ENCODE measurements around the gene PRR23E. TPM values are rescaled to one million over a fixed set of nuclear protein-coding genes. Genes with fewer than 3 reads are reported as not detected.

PRR23E gene
- total and polyA plus RNA-seq, 5 donors from 2014 or later: not detected

- DNase-seq (no peak), ATAC-seq (ENCODE audit: low read depth in 2 of 2) (no peak)
- H3K27me3 ChIP-seq (ENCODE audit: control insufficient read depth, insufficient read depth, low read length): no peaks in the 10 kb centered on the region
- no peak overlapping the region for H3K27ac ChIP-seq (ENCODE audit: insufficient read depth, low read length, poor library complexity, severe bottlenecking)
- no peak overlapping the region for H3K4me3 Mint-ChIP-seq
- H3K4me1 Mint-ChIP-seq: no peaks in the 10 kb centered on the region
- H3K9me3 Mint-ChIP-seq: peaks cover 0 to 3% (median 0%) of the 10 kb centered on the region in 7 donors
- H3K9me3 ChIP-seq (ENCODE audit: control insufficient read depth in 2 of 2, low read length in 2 of 2): no peaks in the 10 kb centered on the region
- no peak overlapping the region for H3K4me3 ChIP-seq (ENCODE audit: low read depth, low read length)
- H3K36me3 Mint-ChIP-seq: no peaks in the 10 kb centered on the region
- peaks cover 9% of the 10 kb centered on the region for H3K27me3 Mint-ChIP-seq
- H3K4me1 ChIP-seq (ENCODE audit: control insufficient read depth, insufficient read depth, low read length, poor library complexity, severe bottlenecking): no peaks in the 10 kb centered on the region
- no peak overlapping the region for H3K27ac Mint-ChIP-seq
- no peaks in the 10 kb centered on the region for H3K36me3 ChIP-seq (ENCODE audit: control insufficient read depth, insufficient read depth, low read length)
Observed at GRCh38 chr3:127172781-127173515, 20.0 kb upstream of the PRR23E start.

- no peak for ATAC-seq (ENCODE audit: low read depth in 2 of 2)
- H3K27ac Mint-ChIP-seq: no peak overlapping the region
- no peaks in the 10 kb centered on the region for H3K9me3 ChIP-seq (ENCODE audit: control insufficient read depth in 2 of 2, low read length in 2 of 2)
- no peak overlapping the region for H3K4me3 Mint-ChIP-seq
- H3K27me3 Mint-ChIP-seq: peaks cover 9% of the 10 kb centered on the region
- no peaks in the 10 kb centered on the region for H3K36me3 ChIP-seq (ENCODE audit: control insufficient read depth, insufficient read depth, low read length)
- H3K9me3 Mint-ChIP-seq: peaks cover 0 to 3% (median 0%) of the 10 kb centered on the region in 7 donors
- no peak overlapping the region for H3K4me3 ChIP-seq (ENCODE audit: low read depth, low read length)
- no peaks in the 10 kb centered on the region for H3K4me1 Mint-ChIP-seq
- no peak for DNase-seq
- no peaks in the 10 kb centered on the region for H3K27me3 ChIP-seq (ENCODE audit: control insufficient read depth, insufficient read depth, low read length)
- no peaks in the 10 kb centered on the region for H3K36me3 Mint-ChIP-seq
- H3K4me1 ChIP-seq (ENCODE audit: control insufficient read depth, insufficient read depth, low read length, poor library complexity, severe bottlenecking): no peaks in the 10 kb centered on the region
- H3K27ac ChIP-seq (ENCODE audit: insufficient read depth, low read length, poor library complexity, severe bottlenecking): no peak overlapping the region
Observed at GRCh38 chr3:127173516-127174166, 19.3 kb upstream of the PRR23E start.

GRCh38 chr3:127174284-127174683 lies 18.6 kb upstream of the PRR23E start:
- Mint-ChIP-seq H3K27me3 (peaks cover 9% of the 10 kb centered on the region), H3K36me3 (no peaks in the 10 kb centered on the region), H3K9me3 (peaks cover 0 to 3% (median 0%) of the 10 kb centered on the region in 7 donors), H3K4me3 (no peak overlapping the region), H3K4me1 (no peaks in the 10 kb centered on the region), H3K27ac (no peak overlapping the region)
- ATAC-seq (ENCODE audit: low read depth in 2 of 2): no peak
- H3K36me3 ChIP-seq (ENCODE audit: control insufficient read depth, insufficient read depth, low read length): no peaks in the 10 kb centered on the region
- no peak overlapping the region for H3K4me3 ChIP-seq (ENCODE audit: low read depth, low read length)
- H3K9me3 ChIP-seq (ENCODE audit: control insufficient read depth in 2 of 2, low read length in 2 of 2): no peaks in the 10 kb centered on the region
- H3K27ac ChIP-seq (ENCODE audit: insufficient read depth, low read length, poor library complexity, severe bottlenecking): no peak overlapping the region
- no peak for DNase-seq
- H3K27me3 ChIP-seq (ENCODE audit: control insufficient read depth, insufficient read depth, low read length): no peaks in the 10 kb centered on the region
- no peaks in the 10 kb centered on the region for H3K4me1 ChIP-seq (ENCODE audit: control insufficient read depth, insufficient read depth, low read length, poor library complexity, severe bottlenecking)

- no peaks in the 10 kb centered on the region for H3K4me1 ChIP-seq (ENCODE audit: control insufficient read depth, insufficient read depth, low read length, poor library complexity, severe bottlenecking)
- DNase-seq (no peak), ATAC-seq (ENCODE audit: low read depth in 2 of 2) (no peak)
- Mint-ChIP-seq H3K9me3 (peaks cover 0 to 3% (median 0%) of the 10 kb centered on the region in 7 donors), H3K4me3 (no peak overlapping the region), H3K36me3 (no peaks in the 10 kb centered on the region), H3K27ac (no peak overlapping the region), H3K4me1 (no peaks in the 10 kb centered on the region), H3K27me3 (peaks cover 8% of the 10 kb centered on the region)
- no peak overlapping the region for H3K4me3 ChIP-seq (ENCODE audit: low read depth, low read length)
- no peaks in the 10 kb centered on the region for H3K27me3 ChIP-seq (ENCODE audit: control insufficient read depth, insufficient read depth, low read length)
- no peak overlapping the region for H3K27ac ChIP-seq (ENCODE audit: insufficient read depth, low read length, poor library complexity, severe bottlenecking)
- H3K9me3 ChIP-seq (ENCODE audit: control insufficient read depth in 2 of 2, low read length in 2 of 2): no peaks in the 10 kb centered on the region
- H3K36me3 ChIP-seq (ENCODE audit: control insufficient read depth, insufficient read depth, low read length): no peaks in the 10 kb centered on the region
Observed at GRCh38 chr3:127174715-127175140, 18.2 kb upstream of the PRR23E start.

GRCh38 chr3:127175272-127175671 lies 17.7 kb upstream of the PRR23E start:
- no peaks in the 10 kb centered on the region for H3K27me3 ChIP-seq (ENCODE audit: control insufficient read depth, insufficient read depth, low read length)
- no peak overlapping the region for H3K4me3 ChIP-seq (ENCODE audit: low read depth, low read length)
- no peaks in the 10 kb centered on the region for H3K4me1 Mint-ChIP-seq
- H3K36me3 ChIP-seq (ENCODE audit: control insufficient read depth, insufficient read depth, low read length): no peaks in the 10 kb centered on the region
- DNase-seq: no peak
- no peaks in the 10 kb centered on the region for H3K9me3 ChIP-seq (ENCODE audit: control insufficient read depth in 2 of 2, low read length in 2 of 2)
- ATAC-seq (ENCODE audit: low read depth in 2 of 2): no peak
- peaks cover 0 to 3% (median 0%) of the 10 kb centered on the region in 7 donors for H3K9me3 Mint-ChIP-seq
- H3K27ac ChIP-seq (ENCODE audit: insufficient read depth, low read length, poor library complexity, severe bottlenecking): no peak overlapping the region
- H3K27me3 Mint-ChIP-seq: peaks cover 8% of the 10 kb centered on the region
- H3K36me3 Mint-ChIP-seq: no peaks in the 10 kb centered on the region
- H3K4me3 Mint-ChIP-seq: no peak overlapping the region
- H3K4me1 ChIP-seq (ENCODE audit: control insufficient read depth, insufficient read depth, low read length, poor library complexity, severe bottlenecking): no peaks in the 10 kb centered on the region
- H3K27ac Mint-ChIP-seq: peak overlapping the region in 1 of 3 donors; percentile 43

- H3K9me3 ChIP-seq (ENCODE audit: control insufficient read depth in 2 of 2, low read length in 2 of 2): no peaks in the 10 kb centered on the region
- H3K4me3 ChIP-seq (ENCODE audit: low read depth, low read length): no peak overlapping the region
- DNase-seq (no peak), ATAC-seq (ENCODE audit: low read depth in 2 of 2) (no peak)
- H3K4me3 Mint-ChIP-seq: no peak overlapping the region
- no peak overlapping the region for H3K27ac ChIP-seq (ENCODE audit: insufficient read depth, low read length, poor library complexity, severe bottlenecking)
- H3K4me1 ChIP-seq (ENCODE audit: control insufficient read depth, insufficient read depth, low read length, poor library complexity, severe bottlenecking): no peaks in the 10 kb centered on the region
- peaks cover 0 to 3% (median 0%) of the 10 kb centered on the region in 7 donors for H3K9me3 Mint-ChIP-seq
- H3K27me3 Mint-ChIP-seq: peaks cover 8% of the 10 kb centered on the region
- no peaks in the 10 kb centered on the region for H3K36me3 ChIP-seq (ENCODE audit: control insufficient read depth, insufficient read depth, low read length)
- no peaks in the 10 kb centered on the region for H3K27me3 ChIP-seq (ENCODE audit: control insufficient read depth, insufficient read depth, low read length)
- no peaks in the 10 kb centered on the region for H3K36me3 Mint-ChIP-seq
- H3K4me1 Mint-ChIP-seq: no peaks in the 10 kb centered on the region
- no peak overlapping the region for H3K27ac Mint-ChIP-seq
Observed at GRCh38 chr3:127177226-127177625, 15.7 kb upstream of the PRR23E start.

GRCh38 chr3:127180859-127181258 lies 12.1 kb upstream of the PRR23E start:
- H3K27ac ChIP-seq (ENCODE audit: insufficient read depth, low read length, poor library complexity, severe bottlenecking): no peak overlapping the region
- no peak overlapping the region for H3K4me3 Mint-ChIP-seq
- no peaks in the 10 kb centered on the region for H3K27me3 ChIP-seq (ENCODE audit: control insufficient read depth, insufficient read depth, low read length)
- H3K4me1 ChIP-seq (ENCODE audit: control insufficient read depth, insufficient read depth, low read length, poor library complexity, severe bottlenecking): no peaks in the 10 kb centered on the region
- no peaks in the 10 kb centered on the region for H3K9me3 ChIP-seq (ENCODE audit: control insufficient read depth in 2 of 2, low read length in 2 of 2)
- no peaks in the 10 kb centered on the region for H3K36me3 Mint-ChIP-seq
- H3K36me3 ChIP-seq (ENCODE audit: control insufficient read depth, insufficient read depth, low read length): no peaks in the 10 kb centered on the region
- ATAC-seq (ENCODE audit: low read depth in 2 of 2) (no peak), DNase-seq (no peak)
- H3K9me3 Mint-ChIP-seq: peaks cover 0 to 3% (median 0%) of the 10 kb centered on the region in 7 donors
- H3K4me1 Mint-ChIP-seq: no peaks in the 10 kb centered on the region
- no peak overlapping the region for H3K27ac Mint-ChIP-seq
- H3K4me3 ChIP-seq (ENCODE audit: low read depth, low read length): no peak overlapping the region
- H3K27me3 Mint-ChIP-seq: peaks cover 8% of the 10 kb centered on the region

GRCh38 chr3:127182431-127182830 lies 10.5 kb upstream of the PRR23E start:
- Histone ChIP-seq H3K9me3 (ENCODE audit: control insufficient read depth in 2 of 2, low read length in 2 of 2) (no peaks in the 10 kb centered on the region), H3K4me1 (ENCODE audit: control insufficient read depth, insufficient read depth, low read length, poor library complexity, severe bottlenecking) (no peaks in the 10 kb centered on the region), H3K4me3 (ENCODE audit: low read depth, low read length) (no peak overlapping the region), H3K36me3 (ENCODE audit: control insufficient read depth, insufficient read depth, low read length) (no peaks in the 10 kb centered on the region), H3K27me3 (ENCODE audit: control insufficient read depth, insufficient read depth, low read length) (no peaks in the 10 kb centered on the region), H3K27ac (ENCODE audit: insufficient read depth, low read length, poor library complexity, severe bottlenecking) (no peak overlapping the region)
- ATAC-seq (ENCODE audit: low read depth in 2 of 2) (no peak), DNase-seq (no peak)
- Mint-ChIP-seq H3K9me3 (peaks cover 0 to 4% (median 2%) of the 10 kb centered on the region in 7 donors), H3K4me3 (no peak overlapping the region), H3K4me1 (no peaks in the 10 kb centered on the region), H3K27me3 (peaks cover 4% of the 10 kb centered on the region), H3K36me3 (no peaks in the 10 kb centered on the region), H3K27ac (no peak overlapping the region)

All from CD4-positive, CD25-positive, alpha-beta regulatory T cell (primary cell).